Activated naive CD8-positive, alpha-beta T cell treated with anti-CD3 and anti-CD28 coated beads for 36 hours (primary cell): ENCODE measurements around the gene MAPK8IP3. TPM values are rescaled to one million over a fixed set of nuclear protein-coding genes. Genes with fewer than 3 reads are reported as not detected.
A peak's percentile ranks its signal among the peaks of the same experiment; 100 is the strongest.
"Not testable (repeated sequence)": the region's sequence is repeated elsewhere in the genome, so short reads cannot be mapped to it uniquely, and the experiment has no call there.

Source experiments
- DNase-seq: peaks from one replicate; pipeline ENCODE4 v3.0.0; 2021
- H3K27ac Mint-ChIP-seq: one replicate; pipeline ENCODE4 v1.8.0; 2022; ENCODE audit warnings: mild to moderate bottlenecking, moderate library complexity, mixed read lengths
- H3K27me3 Mint-ChIP-seq: one replicate; pipeline ENCODE4 v1.8.0; 2022; ENCODE audit warnings: mild to moderate bottlenecking, mixed read lengths
- H3K36me3 Mint-ChIP-seq: one replicate; pipeline ENCODE4 v1.8.0; 2021; ENCODE audit warnings: mild to moderate bottlenecking, mixed read lengths
- H3K4me1 Mint-ChIP-seq: one replicate; pipeline ENCODE4 v1.8.0; 2021; ENCODE audit warnings: mixed read lengths
- H3K4me3 Mint-ChIP-seq: one replicate; pipeline ENCODE4 v1.8.0; 2022; ENCODE audit warnings: mild to moderate bottlenecking, moderate library complexity, mixed read lengths
- H3K9me3 Mint-ChIP-seq: one replicate; pipeline ENCODE4 v1.8.0; 2022; ENCODE audit warnings: mixed read lengths
- total RNA-seq, 2 experiments: library from RNA; stranded (reverse); gene quantifications; one replicate each; pipeline ENCODE4 v1.2.3, GENCODE V29; 2021

The MAPK8IP3 gene
- total RNA-seq, 2 experiments from 2014 or later: 46.7 to 47.3 TPM

DNA sequence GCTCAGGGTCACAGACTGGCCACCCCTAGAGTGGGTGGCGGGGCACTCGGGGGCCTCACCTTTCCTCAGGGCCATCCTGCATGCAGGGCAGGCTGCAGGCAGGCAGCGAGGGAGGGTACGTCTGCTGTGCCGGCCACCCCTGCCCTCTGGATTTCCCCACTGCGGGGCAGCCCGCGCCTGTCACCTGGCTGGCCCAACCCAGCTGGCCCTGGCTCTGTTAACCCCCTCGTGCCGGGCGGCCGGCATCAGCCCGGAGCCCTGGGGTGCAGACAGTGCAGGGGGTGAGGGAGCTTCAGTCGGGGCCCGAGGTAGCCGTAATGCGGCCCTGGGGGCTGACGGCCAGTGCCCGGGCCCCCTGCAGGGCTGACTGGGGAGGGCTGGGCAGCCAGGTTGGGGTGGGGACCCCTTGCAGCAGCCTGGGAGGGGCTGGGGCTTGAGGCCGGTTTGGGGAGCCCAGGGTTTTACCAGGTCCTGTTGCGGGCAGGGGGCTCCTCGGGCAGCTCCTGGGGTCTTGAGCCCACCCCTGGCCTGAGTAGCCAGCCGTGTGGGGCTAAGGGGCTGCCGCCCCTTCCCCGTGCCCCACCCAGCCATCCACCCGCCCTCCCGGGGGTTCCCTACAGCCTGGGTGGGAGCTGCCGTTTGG lies 87.7 kb downstream of the MAPK8IP3 start, which contains the start of gene IGFALS:
TSS of gene IGFALS (minus strand) at position 128 of the 643 bp plus-strand sequence. CDS start at position 75, 53 bp downstream.
- Mint-ChIP-seq H3K9me3 (peaks cover 5% of the 10 kb centered on the region), H3K4me3 (no peak within 1 kb of the TSS), H3K27ac (no peak within 1 kb of the TSS), H3K4me1 (no peaks in the 10 kb centered on the region), H3K27me3 (no peaks in the 10 kb centered on the region), H3K36me3 (peaks cover 5% of the 10 kb centered on the region)
- no peak for DNase-seq

DNA sequence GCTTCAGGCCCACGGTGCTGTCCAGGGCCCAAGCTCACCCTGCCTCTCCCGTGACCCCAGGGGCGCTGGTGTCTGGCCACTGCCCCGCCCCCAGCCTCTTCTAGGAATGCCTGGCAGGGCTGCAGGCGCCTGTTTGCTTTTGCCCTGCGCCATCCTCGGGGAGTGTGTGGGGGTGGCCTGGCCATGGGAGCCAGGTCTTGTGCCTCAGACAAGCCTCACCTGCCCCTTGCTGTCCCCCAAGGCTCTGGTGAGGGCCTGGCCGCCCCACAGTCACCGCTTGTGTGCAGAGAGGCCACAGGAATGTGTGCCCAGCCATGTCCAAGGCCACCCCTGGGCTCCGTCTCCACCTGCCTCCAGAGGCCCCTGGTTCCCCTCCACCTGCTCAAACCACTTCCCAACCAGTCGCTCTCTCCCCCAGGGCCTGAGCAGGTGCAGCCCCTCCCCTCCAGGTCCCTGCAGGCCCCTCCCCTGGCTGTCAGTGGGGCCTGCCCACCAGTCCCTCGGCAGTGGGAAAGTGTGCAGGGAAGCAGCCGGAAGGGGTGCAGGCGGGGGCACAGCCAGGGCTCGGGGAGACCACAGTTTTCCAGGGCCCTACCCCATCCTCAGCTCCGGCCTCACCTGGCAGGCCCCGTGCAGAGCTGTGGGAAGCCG lies 88.4 kb downstream of the MAPK8IP3 start:
- no peak for DNase-seq
- Mint-ChIP-seq H3K36me3 (peaks cover 5% of the 10 kb centered on the region), H3K4me3 (no peak overlapping the region), H3K27me3 (no peaks in the 10 kb centered on the region), H3K9me3 (peaks cover 7% of the 10 kb centered on the region), H3K4me1 (no peaks in the 10 kb centered on the region), H3K27ac (no peak overlapping the region)

DNA sequence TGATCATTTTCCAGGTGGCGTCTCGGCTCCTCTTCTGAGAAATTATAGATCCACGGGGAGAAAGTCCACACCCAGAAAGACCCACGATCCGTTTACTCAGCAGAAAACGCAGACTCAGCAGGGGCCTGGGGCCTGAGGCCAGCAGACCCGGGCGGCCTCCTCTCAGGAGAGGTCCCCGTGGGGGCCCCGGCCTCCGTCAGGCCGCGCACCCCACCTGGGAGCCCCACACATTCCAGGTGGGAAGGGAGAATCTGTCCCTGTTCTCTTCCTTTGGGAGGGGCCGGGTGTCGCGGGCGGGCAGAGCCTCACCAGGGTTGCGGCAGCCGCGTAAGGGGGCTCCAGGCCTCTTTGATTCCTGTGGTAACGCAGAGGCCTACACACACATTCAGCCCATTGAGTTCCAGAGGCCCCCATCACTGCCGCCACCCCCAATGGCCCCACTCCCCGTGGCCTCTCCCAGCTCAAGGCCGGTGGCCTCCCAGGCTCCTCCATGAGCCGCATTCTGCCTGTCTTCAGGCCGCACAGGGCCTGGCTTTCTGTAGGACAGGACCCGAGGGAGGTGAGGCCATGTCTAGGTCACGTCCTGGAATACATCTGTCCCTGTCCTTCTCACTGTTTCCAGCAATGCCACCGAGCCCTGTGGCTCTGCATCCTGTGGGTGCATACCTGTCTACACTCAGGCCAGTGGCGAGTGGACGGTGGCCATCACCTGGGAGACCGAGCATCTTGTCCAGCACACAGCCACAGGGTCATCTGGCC lies 89.1 kb downstream of the MAPK8IP3 start:
- Mint-ChIP-seq H3K36me3 (peaks cover 5% of the 10 kb centered on the region), H3K27me3 (no peaks in the 10 kb centered on the region), H3K4me3 (no peak overlapping the region), H3K9me3 (peaks cover 9% of the 10 kb centered on the region), H3K27ac (no peak overlapping the region), H3K4me1 (no peaks in the 10 kb centered on the region)
- no peak for DNase-seq

DNA sequence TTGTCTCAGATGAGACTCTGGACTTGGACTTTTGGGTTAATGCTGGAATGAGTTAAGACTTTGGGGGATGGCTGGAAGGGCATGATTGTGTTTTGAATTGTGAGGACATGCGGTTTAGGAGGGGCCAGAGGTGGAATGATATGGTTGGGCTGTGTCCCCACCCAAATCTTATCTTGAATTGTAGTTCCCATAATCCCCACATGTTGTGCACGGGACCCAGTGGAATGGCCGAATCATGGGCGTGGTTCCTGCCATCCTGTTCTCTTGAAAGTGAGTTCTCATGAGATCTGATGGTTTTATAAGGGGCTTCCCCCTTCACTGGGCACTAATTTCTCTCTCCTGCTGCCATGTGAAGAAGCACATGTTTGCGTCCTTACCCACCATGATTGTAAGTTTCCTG lies 93.3 kb downstream of the MAPK8IP3 start:
- H3K4me1 Mint-ChIP-seq, H3K4me3 Mint-ChIP-seq, DNase-seq, H3K27me3 Mint-ChIP-seq, H3K27ac Mint-ChIP-seq, H3K9me3 Mint-ChIP-seq, H3K36me3 Mint-ChIP-seq: not testable (repeated sequence)

DNA sequence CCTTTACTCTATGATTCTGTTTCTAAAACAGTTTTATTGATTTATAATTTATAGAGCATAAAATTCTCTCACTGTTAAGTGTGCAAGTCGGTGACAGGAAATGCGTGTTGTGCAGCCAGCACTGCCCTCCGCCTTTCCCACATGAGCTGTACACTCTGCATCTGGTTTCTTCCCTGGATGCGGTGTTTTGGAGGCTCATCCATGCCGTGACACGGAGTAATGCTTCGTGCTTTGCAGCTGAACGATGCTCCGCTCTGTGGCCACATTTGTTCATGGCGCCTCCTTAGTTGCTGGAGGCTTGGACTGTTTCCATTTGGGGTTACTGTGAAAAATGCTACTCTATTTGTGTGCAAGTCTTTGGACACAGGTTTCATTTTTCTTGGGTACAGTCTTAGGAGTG lies 94.7 kb downstream of the MAPK8IP3 start:
- Mint-ChIP-seq H3K4me1 (no peaks in the 10 kb centered on the region), H3K36me3 (peaks cover 7% of the 10 kb centered on the region), H3K9me3 (peaks cover 9% of the 10 kb centered on the region), H3K27me3 (no peaks in the 10 kb centered on the region), H3K27ac (no peak overlapping the region), H3K4me3 (no peak overlapping the region)
- no peak for DNase-seq

DNA sequence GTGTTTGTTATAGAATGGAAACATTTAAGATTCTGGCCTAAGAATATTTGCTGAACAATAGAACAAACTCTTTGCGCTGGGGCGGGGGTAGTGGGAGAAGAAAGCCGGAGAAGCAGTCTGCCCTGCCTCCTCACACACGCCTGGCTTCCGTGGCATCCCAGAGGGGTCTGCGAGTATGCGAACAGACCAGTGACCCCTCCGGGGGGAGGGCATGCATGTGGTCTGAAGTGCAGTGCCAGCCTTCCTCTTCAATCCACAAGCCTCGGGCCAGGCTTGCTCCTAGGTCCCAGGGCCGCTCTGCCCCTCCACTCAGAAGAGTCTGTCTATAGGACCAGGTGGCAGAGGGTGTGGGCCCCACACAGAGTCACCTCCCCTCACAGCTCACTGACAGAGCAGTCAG lies 101.6 kb downstream of the MAPK8IP3 start:
- no peak overlapping the region for H3K27ac Mint-ChIP-seq
- H3K4me3 Mint-ChIP-seq: no peak overlapping the region
- no peak for DNase-seq
- H3K4me1 Mint-ChIP-seq: peaks cover 4% of the 10 kb centered on the region
- no peaks in the 10 kb centered on the region for H3K9me3 Mint-ChIP-seq
- H3K36me3 Mint-ChIP-seq: peaks cover 17% of the 10 kb centered on the region
- no peaks in the 10 kb centered on the region for H3K27me3 Mint-ChIP-seq

DNA sequence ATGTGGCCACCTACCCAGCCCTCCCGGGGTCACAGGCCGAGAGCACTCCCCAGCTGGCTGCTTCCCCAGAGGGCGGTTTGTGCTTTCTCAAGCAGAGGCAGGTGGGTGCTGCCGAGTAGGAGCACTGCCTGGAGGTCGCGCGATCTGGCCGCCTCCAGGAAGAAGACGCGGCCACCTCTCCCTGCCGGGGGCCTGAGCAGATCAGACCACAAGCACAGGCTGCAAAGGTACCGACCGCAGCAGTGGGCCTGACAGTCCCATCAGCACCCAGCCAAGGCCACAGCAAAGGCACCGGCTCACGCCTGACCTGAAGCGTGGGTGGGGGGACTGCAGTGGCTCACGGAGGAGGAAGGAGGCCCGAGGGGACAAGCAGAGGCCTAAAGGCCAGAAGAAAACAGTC lies 102.7 kb downstream of the MAPK8IP3 start:
- H3K36me3 Mint-ChIP-seq: peaks cover 17% of the 10 kb centered on the region
- H3K9me3 Mint-ChIP-seq: no peaks in the 10 kb centered on the region
- H3K4me3 Mint-ChIP-seq: no peak overlapping the region
- no peaks in the 10 kb centered on the region for H3K27me3 Mint-ChIP-seq
- no peak for DNase-seq
- no peak overlapping the region for H3K27ac Mint-ChIP-seq
- H3K4me1 Mint-ChIP-seq: peaks cover 11% of the 10 kb centered on the region

DNA sequence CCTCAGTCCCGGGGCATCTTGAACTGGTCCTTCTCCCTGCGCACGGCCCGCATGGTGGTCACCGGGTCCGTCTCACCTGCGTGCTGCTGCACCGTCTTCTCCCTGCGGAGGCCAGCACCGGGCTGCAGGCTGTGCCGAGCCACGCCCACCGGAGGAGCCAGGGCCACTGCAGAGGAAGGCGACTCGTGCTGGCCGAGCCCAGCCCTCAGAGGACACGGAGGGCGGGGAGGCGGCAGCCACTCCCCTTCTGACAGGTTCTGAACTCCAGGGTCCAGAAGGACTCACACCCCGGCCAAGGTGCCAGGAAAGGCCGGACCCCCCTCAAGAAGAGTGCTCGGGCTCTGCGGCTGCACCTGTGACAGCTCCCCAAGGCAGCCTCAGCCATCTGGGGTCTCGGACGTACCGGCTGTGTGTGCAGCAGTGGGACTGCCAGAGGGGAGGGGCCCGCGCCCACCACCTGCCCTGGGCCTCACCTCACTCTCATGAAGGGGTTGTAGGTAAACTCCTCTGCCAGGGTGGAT lies 103.3 kb downstream of the MAPK8IP3 start:
- DNase-seq: no peak
- no peak overlapping the region for H3K4me3 Mint-ChIP-seq
- H3K9me3 Mint-ChIP-seq: no peaks in the 10 kb centered on the region
- no peaks in the 10 kb centered on the region for H3K27me3 Mint-ChIP-seq
- peaks cover 17% of the 10 kb centered on the region for H3K36me3 Mint-ChIP-seq
- peaks cover 11% of the 10 kb centered on the region for H3K4me1 Mint-ChIP-seq
- no peak overlapping the region for H3K27ac Mint-ChIP-seq

DNA sequence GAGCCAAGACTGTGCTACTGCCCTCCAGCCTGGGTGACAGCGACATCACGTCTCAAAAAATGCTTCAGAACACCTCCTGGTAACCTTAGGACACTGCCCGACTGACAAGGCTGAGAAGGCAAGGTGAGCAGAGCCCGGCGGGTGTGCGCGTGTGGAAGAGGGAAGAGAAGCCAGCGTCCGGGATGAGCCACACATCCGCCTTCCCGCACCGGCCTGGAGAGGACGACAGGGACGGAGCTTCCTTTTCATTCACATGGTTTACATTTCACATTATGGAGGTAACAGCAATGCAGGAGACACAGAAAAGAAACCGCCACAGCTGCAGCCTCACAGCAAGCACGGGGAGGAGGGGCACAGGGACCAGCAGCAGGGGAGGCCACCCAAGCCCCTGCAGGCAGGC lies 104.1 kb downstream of the MAPK8IP3 start:
- no peak for DNase-seq
- no peak overlapping the region for H3K4me3 Mint-ChIP-seq
- H3K27me3 Mint-ChIP-seq: no peaks in the 10 kb centered on the region
- peak overlapping the region; percentile 12 for H3K27ac Mint-ChIP-seq
- peaks cover 11% of the 10 kb centered on the region for H3K4me1 Mint-ChIP-seq
- H3K36me3 Mint-ChIP-seq: peaks cover 17% of the 10 kb centered on the region
- H3K9me3 Mint-ChIP-seq: no peaks in the 10 kb centered on the region

DNA sequence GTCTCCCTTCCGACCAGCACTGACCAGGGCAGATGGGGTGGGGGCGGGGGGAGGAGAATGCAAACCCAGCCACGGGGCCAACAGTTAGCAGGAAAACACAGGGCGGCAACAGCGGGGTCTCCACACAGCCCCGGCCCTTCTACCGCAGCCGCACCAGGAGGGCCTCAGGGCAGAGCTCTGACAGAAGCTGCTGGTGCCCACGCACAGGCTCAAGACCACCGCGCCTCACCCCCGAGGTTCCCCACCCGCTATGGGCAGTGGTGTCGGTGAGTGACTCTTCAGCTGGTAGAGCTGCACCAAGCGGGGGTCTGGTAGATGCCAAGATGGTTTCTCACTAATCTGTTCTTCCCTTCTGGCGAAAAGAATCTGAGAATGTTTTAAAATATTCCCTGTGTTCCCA lies 104.5 kb downstream of the MAPK8IP3 start:
- Mint-ChIP-seq H3K36me3 (peaks cover 19% of the 10 kb centered on the region), H3K4me3 (no peak overlapping the region), H3K27me3 (no peaks in the 10 kb centered on the region), H3K4me1 (peaks cover 11% of the 10 kb centered on the region), H3K27ac (no peak overlapping the region), H3K9me3 (no peaks in the 10 kb centered on the region)
- no peak for DNase-seq

DNA sequence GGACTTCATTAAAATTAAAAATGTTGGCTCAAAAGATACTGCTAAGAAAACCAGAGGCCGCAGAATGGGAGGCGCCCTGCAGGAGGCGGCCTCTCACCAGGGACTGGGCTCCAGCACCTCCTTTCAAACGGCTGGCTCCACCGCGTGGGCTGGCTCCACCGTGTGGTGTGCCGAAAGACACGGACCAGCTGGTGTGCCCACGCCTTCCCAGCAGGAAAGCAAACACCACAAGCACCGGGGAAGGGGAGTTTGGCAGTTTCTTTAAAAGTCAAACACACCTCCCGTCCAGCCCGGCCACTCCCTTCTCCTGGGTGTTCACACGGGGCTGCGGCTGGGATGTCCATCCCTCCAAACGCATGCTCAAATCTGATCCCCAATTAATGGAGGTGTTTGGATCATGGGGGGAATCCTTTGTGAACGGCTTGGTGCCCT lies 106.8 kb downstream of the MAPK8IP3 start:
- Mint-ChIP-seq H3K27me3 (no peaks in the 10 kb centered on the region), H3K4me1 (peaks cover 11% of the 10 kb centered on the region), H3K9me3 (no peaks in the 10 kb centered on the region), H3K27ac (peak overlapping the region; percentile 55), H3K36me3 (peaks cover 3% of the 10 kb centered on the region), H3K4me3 (no peak overlapping the region)
- peak; percentile 69 for DNase-seq

DNA sequence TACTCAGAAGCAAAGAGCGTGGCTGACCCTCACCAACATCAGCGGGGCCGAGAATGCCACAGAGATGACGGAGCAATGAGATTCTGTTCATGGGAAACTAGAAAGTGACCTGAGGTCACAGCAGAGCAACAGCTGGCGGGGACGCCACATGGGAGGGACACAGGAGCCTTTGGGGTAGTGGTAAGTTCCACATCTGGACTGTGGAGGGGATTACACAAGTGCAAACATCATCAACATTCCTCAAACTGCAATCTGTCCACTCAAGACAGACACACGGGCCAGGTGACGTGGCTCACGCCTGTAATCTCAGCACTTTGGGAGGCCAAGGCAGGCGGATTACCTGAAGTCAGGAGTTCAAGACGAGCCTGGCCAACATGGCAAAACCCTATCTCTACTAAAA lies 109.5 kb downstream of the MAPK8IP3 start:
- Mint-ChIP-seq H3K4me3 (no peak overlapping the region), H3K36me3 (peaks cover 3% of the 10 kb centered on the region), H3K9me3 (no peaks in the 10 kb centered on the region), H3K27ac (no peak overlapping the region), H3K4me1 (peaks cover 11% of the 10 kb centered on the region), H3K27me3 (no peaks in the 10 kb centered on the region)
- no peak for DNase-seq

DNA sequence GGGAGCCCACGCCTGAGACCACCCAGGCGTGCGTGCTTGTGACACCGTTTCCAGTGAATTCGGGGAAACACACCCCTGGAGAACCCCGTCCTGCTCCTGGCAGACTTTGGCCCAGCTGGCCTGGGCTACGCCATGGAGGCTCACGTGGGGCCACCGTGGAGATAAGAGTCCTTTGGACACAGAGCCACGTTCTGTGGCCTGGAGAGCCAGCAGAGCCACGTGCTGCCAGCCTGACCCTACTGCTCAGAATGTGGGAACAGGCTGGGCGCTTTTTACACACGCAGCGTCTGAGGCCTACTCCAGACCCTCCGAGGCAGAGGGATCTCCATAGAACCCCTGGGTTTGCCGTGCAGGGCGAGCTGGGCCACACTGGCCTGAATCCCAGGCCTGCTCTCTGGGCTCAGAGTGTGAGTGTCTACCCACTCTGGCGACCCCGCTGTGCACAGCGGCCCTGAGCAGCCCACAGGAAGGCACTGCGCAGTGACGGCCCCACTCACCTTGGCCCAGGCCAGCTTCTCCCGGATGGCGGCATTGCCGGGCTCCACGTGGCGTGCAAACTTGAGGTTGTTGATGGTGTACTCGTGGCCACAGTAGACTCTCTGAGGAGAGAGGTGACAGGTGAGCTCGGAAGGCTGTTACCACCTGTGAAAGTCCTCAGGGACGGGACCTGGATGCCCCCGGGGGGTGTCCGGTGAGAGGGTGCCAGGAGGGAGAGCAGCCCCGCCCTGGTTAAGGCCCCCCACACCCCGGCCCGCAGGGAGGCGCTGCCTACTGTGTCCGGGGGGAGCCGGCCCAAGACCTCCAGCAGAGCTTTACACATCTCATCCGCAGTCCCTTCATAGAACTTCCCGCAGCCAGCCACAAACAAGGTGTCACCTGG lies 110.6 kb downstream of the MAPK8IP3 start:
- no peak for DNase-seq
- no peaks in the 10 kb centered on the region for H3K27me3 Mint-ChIP-seq
- no peaks in the 10 kb centered on the region for H3K9me3 Mint-ChIP-seq
- peaks cover 4% of the 10 kb centered on the region for H3K36me3 Mint-ChIP-seq
- peaks cover 11% of the 10 kb centered on the region for H3K4me1 Mint-ChIP-seq
- no peak overlapping the region for H3K4me3 Mint-ChIP-seq
- no peak overlapping the region for H3K27ac Mint-ChIP-seq

DNA sequence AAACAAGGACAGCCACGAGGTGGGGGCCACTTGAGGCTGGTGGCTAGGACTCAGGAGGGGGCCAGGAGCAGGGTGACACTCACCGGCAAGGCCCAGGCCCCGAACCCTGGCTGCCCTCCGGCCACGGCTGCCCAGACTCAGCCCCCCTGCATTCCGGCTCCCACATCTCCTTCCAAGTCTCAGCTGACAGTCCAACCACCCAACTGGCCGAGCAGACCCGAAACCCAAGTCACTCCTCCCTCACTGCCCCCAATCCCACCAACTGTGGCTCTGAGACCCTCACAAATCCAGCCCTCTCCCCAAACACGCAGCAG lies 111.2 kb downstream of the MAPK8IP3 start:
- peaks cover 4% of the 10 kb centered on the region for H3K36me3 Mint-ChIP-seq
- H3K4me3 Mint-ChIP-seq: no peak overlapping the region
- H3K9me3 Mint-ChIP-seq: no peaks in the 10 kb centered on the region
- H3K27ac Mint-ChIP-seq: no peak overlapping the region
- no peaks in the 10 kb centered on the region for H3K27me3 Mint-ChIP-seq
- H3K4me1 Mint-ChIP-seq: peaks cover 11% of the 10 kb centered on the region
- no peak for DNase-seq

DNA sequence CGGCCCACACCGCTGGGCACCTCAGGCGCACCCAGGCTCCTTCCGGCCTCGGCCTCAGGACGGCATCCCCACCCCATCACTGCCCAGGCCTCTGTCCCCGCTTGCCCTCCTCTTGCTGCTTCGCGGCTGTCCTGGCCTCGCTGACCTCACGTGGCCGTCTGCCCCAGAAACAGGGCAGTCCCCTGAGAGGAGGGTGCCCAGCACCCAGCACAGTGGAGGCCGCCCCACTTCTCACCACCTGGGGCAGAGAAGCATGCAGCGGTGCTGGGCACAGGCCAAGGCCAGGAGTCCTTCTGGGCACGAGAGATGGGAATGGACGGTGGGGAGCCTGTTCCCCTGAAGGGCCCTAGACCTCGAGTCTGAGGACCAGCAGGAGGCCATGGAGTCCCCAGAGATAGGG lies 111.7 kb downstream of the MAPK8IP3 start:
- DNase-seq: no peak
- no peaks in the 10 kb centered on the region for H3K27me3 Mint-ChIP-seq
- H3K4me1 Mint-ChIP-seq: peaks cover 7% of the 10 kb centered on the region
- H3K36me3 Mint-ChIP-seq: peaks cover 4% of the 10 kb centered on the region
- no peak overlapping the region for H3K27ac Mint-ChIP-seq
- no peaks in the 10 kb centered on the region for H3K9me3 Mint-ChIP-seq
- no peak overlapping the region for H3K4me3 Mint-ChIP-seq
